OCI-LY1 (cell line): Measurements from ENCODE around the gene ZNF462.

ENCODE experiments used
- H2AFZ ChIP-seq: fragments of 200-600 bp; sonication (generic), shearing (Covaris generic); 2 replicates; pipeline ENCODE4 v1.6.0; 2014; ENCODE audit warnings: antibody characterized with exemption, mild to moderate bottlenecking, low read length
- H3F3A ChIP-seq: fragments of 200-600 bp; sonication (generic), shearing (Covaris generic); 2 replicates; pipeline ENCODE4 v1.6.0; 2014; ENCODE audit warnings: mild to moderate bottlenecking, antibody characterized with exemption, low read length, moderate library complexity; ENCODE audit not compliant: insufficient read depth
- H3K27ac ChIP-seq: fragments of 200-600 bp; sonication (generic); 2 replicates; pipeline ENCODE4 v1.5.1; 2014; ENCODE audit warnings: low read length, mixed run types, mild to moderate bottlenecking, low read depth; ENCODE audit not compliant: poor library complexity, severe bottlenecking
- H3K27me3 ChIP-seq: fragments of 200-600 bp; sonication (generic); 2 replicates; pipeline ENCODE4 v1.6.0; 2014; ENCODE audit warnings: antibody characterized with exemption, mild to moderate bottlenecking, low read length, moderate library complexity; ENCODE audit not compliant: insufficient read depth
- H3K36me3 ChIP-seq: fragments of 200-600 bp; sonication (generic); 2 replicates; pipeline ENCODE4 v1.6.1; 2014; ENCODE audit warnings: mild to moderate bottlenecking, antibody characterized with exemption, low read length, moderate library complexity, mixed read lengths; ENCODE audit not compliant: insufficient read depth
- H3K4me1 ChIP-seq: fragments of 200-600 bp; sonication (generic); 2 replicates; pipeline ENCODE4 v1.5.1; 2014; ENCODE audit warnings: mild to moderate bottlenecking, low read length, moderate library complexity; ENCODE audit not compliant: insufficient read depth, severe bottlenecking
- H3K4me2 ChIP-seq: fragments of 200-600 bp; sonication (generic), shearing (Covaris generic); 2 replicates; pipeline ENCODE4 v1.6.1; 2014; ENCODE audit warnings: low read length
- H3K4me3 ChIP-seq: fragments of 200-600 bp; sonication (generic); 2 replicates; pipeline ENCODE4 v1.5.1; 2014; ENCODE audit warnings: low read length, low read depth, mild to moderate bottlenecking, mixed read lengths; ENCODE audit not compliant: poor library complexity, severe bottlenecking
- H3K79me2 ChIP-seq: fragments of 200-600 bp; shearing (Covaris generic); 2 replicates; pipeline ENCODE4 v1.6.1; 2016; ENCODE audit warnings: mixed run types, low read length, mixed read lengths; ENCODE audit not compliant: insufficient read depth
- H3K9ac ChIP-seq: fragments of 200-600 bp; sonication (generic), shearing (Covaris generic); 2 replicates; pipeline ENCODE4 v1.6.1; 2014; ENCODE audit warnings: mild to moderate bottlenecking, low read length, mixed read lengths
- H3K9me2 ChIP-seq: fragments of 200-600 bp; sonication (generic), shearing (Covaris generic); 2 replicates; pipeline ENCODE4 v1.6.1; 2014; ENCODE audit warnings: low read depth, mild to moderate bottlenecking, low read length, mixed read lengths
- H3K9me3 ChIP-seq: fragments of 200-600 bp; shearing (Covaris generic); 2 replicates; pipeline ENCODE4 v1.6.1; 2014; ENCODE audit warnings: low read length, mixed read lengths
- H4K20me1 ChIP-seq: fragments of 200-600 bp; sonication (generic), shearing (Covaris generic); 2 replicates; pipeline ENCODE4 v1.6.0; 2016; ENCODE audit warnings: mild to moderate bottlenecking, low read length; ENCODE audit not compliant: insufficient read depth
- EZH2 ChIP-seq: fragments of 200-600 bp; sonication (generic), shearing (Covaris generic); IDR thresholded peaks from 2 replicates; pipeline ENCODE4 v1.8.0; 2017; ENCODE audit warnings: borderline replicate concordance, mixed run types, mild to moderate bottlenecking, antibody characterized with exemption, low read length, moderate library complexity, mixed read lengths
- TF ChIP-seq, protein P1 (sequence below): fragments of 200-600 bp; sonication (generic), shearing (Covaris generic); IDR thresholded peaks from 2 replicates; pipeline ENCODE4 v1.5.1; 2017; ENCODE audit warnings: mild to moderate bottlenecking, antibody characterized with exemption, low read length, moderate library complexity, mixed read lengths

The ZNF462 gene

DNA sequence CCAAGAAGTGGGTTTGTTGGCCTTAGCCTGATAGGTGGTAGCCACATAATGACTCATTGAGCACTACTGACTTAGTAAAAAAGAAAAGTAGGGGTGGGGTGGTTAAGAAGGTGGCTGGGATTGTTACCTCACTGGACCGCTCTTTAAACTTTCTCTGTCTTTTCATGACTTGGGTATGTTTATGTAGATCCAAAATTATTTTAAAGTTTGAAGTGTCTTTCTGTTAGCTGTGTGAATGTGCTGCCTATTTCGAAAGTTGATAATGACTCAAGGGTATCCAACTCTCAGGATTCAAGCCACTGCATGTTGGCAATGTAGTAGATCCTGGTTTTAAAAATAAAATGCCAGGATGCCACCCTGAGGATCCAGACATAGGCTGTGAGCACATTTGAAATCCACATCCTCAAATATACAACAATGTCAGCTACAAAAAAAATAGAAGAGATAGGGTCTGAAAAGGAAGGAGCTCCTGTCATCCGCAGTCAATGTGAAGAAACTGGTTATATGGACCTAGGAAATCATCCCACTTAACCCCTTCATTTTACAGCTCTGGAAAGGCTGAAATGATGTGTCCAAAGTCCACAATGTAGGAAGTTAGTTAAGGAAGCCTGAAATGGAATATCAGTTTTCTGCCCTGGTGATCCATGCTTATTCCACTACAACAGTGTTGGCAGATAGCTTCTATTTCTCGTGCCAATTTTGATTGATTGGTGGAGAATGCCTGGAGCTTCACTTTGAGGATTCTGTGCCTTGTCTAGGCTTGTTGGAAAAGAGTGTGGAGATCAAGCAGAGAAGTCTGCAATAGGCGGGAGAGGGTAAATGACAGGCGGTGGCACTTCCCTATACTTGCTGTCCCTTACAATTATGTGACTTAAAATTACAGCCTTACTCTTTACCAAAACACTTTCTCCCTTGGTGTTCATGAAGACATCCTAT lies 23.4 kb downstream of the ZNF462 start:
- no peak overlapping the region for H3K4me3 ChIP-seq
- no peaks in the 10 kb centered on the region for H3K9me3 ChIP-seq
- no peaks in the 10 kb centered on the region for H3K4me1 ChIP-seq
- H3K36me3 ChIP-seq = no peaks in the 10 kb centered on the region
- TF ChIP-seq, protein P1, sequence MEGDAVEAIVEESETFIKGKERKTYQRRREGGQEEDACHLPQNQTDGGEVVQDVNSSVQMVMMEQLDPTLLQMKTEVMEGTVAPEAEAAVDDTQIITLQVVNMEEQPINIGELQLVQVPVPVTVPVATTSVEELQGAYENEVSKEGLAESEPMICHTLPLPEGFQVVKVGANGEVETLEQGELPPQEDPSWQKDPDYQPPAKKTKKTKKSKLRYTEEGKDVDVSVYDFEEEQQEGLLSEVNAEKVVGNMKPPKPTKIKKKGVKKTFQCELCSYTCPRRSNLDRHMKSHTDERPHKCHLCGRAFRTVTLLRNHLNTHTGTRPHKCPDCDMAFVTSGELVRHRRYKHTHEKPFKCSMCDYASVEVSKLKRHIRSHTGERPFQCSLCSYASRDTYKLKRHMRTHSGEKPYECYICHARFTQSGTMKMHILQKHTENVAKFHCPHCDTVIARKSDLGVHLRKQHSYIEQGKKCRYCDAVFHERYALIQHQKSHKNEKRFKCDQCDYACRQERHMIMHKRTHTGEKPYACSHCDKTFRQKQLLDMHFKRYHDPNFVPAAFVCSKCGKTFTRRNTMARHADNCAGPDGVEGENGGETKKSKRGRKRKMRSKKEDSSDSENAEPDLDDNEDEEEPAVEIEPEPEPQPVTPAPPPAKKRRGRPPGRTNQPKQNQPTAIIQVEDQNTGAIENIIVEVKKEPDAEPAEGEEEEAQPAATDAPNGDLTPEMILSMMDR = no peak
- no peak for TF ChIP-seq EZH2
- H3K79me2 ChIP-seq = no peaks in the 10 kb centered on the region
- H2AFZ ChIP-seq = no peak overlapping the region
- H3K27me3 ChIP-seq = no peaks in the 10 kb centered on the region
- H4K20me1 ChIP-seq = no peaks in the 10 kb centered on the region
- H3K4me2 ChIP-seq = no peak overlapping the region
- H3F3A ChIP-seq = no peaks in the 10 kb centered on the region
- H3K9ac ChIP-seq = no peak overlapping the region
- H3K9me2 ChIP-seq = no peaks in the 10 kb centered on the region
- no peak overlapping the region for H3K27ac ChIP-seq

DNA sequence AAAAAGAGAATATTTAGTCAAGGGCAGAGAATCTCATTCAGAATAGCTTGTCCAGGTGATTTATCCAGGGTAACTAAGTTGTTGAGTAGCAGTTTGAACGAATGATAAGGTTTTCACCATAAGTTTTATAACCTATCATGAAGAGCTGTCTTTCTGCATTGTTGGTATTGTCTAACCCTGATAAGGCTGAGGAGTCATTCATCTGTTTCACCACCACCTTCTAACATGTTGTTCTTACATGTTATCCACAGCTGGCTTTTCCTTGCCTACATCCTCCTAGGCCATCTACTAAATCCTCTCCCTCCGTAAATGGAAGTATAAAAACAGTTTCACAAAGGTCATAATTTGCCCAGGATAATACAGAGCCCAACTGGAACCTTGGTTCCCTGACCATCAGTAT lies 24.1 kb downstream of the ZNF462 start:
- Histone ChIP-seq H4K20me1 (no peaks in the 10 kb centered on the region), H3K36me3 (no peaks in the 10 kb centered on the region), H3F3A (no peaks in the 10 kb centered on the region), H3K9me2 (no peaks in the 10 kb centered on the region), H2AFZ (no peak overlapping the region), H3K4me3 (no peak overlapping the region), H3K9me3 (no peaks in the 10 kb centered on the region), H3K27ac (no peak overlapping the region), H3K79me2 (no peaks in the 10 kb centered on the region), H3K27me3 (no peaks in the 10 kb centered on the region), H3K4me1 (no peaks in the 10 kb centered on the region), H3K4me2 (no peak overlapping the region), H3K9ac (no peak overlapping the region)
- no peak for TF ChIP-seq EZH2

DNA sequence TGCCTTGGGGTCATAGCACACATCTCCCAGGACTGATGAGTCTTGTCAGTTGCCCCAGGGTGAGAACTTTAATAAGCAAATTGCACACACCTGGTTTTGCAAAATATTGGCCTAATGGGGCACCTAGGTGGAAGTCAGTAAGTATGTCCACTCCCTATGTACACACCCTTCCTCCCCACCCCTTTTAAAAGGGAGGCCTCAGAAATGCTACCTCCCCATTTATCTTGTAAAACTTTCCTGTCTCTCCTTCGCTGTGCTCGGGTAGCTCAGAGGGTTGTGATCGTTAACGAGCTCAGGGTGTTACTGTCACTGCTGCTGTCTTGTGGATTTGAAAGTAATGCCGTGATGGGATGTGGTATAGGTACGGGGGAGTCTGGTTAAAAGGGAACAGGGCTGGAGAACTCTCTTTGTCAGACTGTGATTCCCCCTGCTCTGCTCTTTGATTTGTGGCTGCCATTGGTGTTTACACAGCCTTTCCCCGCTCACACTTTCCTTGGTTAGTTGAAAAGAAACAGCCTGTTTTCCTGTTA lies 26.2 kb downstream of the ZNF462 start:
- H2AFZ ChIP-seq = no peak overlapping the region
- H3K36me3 ChIP-seq = no peaks in the 10 kb centered on the region
- H3K9me2 ChIP-seq = no peaks in the 10 kb centered on the region
- H3K27me3 ChIP-seq = no peaks in the 10 kb centered on the region
- no peaks in the 10 kb centered on the region for H3K79me2 ChIP-seq
- no peaks in the 10 kb centered on the region for H3K4me1 ChIP-seq
- no peak overlapping the region for H3K27ac ChIP-seq
- no peak overlapping the region for H3K4me3 ChIP-seq
- H3F3A ChIP-seq = no peaks in the 10 kb centered on the region
- H3K9ac ChIP-seq = no peak overlapping the region
- H3K9me3 ChIP-seq = no peaks in the 10 kb centered on the region
- no peaks in the 10 kb centered on the region for H4K20me1 ChIP-seq
- H3K4me2 ChIP-seq = no peak overlapping the region
- TF ChIP-seq, protein P1 = no peak
- TF ChIP-seq EZH2 = no peak
